ENCODE results near the gene MED27.

GRCh38 chr9:131834721-131835120 lies 244.9 kb downstream of the MED27 start:
- TF ChIP-seq CTCF (conservative IDR thresholded peaks at IDR 0.05; ENCODE audit: low read length) (no peak), EZH2phosphoT487 (IDR thresholded peaks at IDR 0.05; ENCODE audit: borderline replicate concordance) (no peak)
